GM18909 (cell line): ENCODE data around the gene SSTR3.
A peak's percentile ranks its signal among the peaks of the same experiment; 100 is the strongest.
"Not testable (repeated sequence)": the region's sequence is repeated elsewhere in the genome, so short reads cannot be mapped to it uniquely, and the experiment has no call there.

Experiments
- ATAC-seq: cut with Tn5 transposase; IDR thresholded peaks from one replicate; pipeline ENCODE4 v1.9.1; 2021; ENCODE audit warnings: mild to moderate bottlenecking; ENCODE audit not compliant: unreplicated experiment, poor library complexity

The SSTR3 gene

DNA sequence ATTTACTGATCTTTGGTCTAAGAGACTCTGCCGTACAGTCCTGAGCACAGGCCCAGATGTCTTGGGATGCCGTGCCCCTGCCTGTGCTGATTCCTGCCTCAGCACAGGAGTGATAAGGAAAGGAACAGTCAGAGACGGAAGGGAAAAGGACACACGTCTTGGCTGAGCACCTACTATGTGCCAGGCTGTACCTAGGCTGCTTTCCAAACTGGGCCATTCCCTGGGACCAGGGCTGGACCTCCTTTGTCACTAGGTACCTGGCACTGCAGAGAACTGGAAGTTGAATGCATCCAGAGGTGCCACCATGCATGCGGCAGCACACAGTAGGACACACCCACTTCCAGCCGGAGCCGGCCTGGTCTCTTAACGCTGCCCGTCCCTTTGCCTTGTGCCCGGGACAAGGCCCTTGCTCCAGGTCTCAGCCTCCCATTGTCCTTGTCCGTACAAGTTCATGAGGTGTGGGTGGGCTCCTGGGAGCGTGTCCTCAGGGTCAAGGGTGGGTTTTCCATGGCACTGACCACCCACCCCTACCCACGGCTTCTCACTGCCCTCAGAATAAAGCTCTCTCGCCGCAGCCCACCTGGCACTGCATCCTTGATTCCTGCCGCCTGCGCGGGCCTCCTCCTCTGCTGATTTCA is 1.1 kb upstream of the SSTR3 start:
- no peak for ATAC-seq

DNA sequence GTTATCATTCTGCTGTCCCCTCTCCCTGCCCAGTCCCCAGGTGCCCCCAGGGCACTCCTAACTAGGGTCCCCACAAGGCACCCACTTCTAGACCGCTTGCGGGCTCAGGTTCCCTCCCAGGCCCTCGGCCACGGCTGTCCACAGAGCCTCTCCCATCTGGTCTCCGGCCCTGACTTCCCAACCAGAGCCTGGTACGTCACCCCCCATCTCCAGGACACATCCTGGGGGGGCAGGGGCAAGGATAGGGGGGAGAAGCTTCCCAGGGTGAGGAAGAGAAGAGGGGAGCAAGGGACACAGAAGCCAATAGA is 457 bp downstream of the SSTR3 start:
- ATAC-seq: no peak

DNA sequence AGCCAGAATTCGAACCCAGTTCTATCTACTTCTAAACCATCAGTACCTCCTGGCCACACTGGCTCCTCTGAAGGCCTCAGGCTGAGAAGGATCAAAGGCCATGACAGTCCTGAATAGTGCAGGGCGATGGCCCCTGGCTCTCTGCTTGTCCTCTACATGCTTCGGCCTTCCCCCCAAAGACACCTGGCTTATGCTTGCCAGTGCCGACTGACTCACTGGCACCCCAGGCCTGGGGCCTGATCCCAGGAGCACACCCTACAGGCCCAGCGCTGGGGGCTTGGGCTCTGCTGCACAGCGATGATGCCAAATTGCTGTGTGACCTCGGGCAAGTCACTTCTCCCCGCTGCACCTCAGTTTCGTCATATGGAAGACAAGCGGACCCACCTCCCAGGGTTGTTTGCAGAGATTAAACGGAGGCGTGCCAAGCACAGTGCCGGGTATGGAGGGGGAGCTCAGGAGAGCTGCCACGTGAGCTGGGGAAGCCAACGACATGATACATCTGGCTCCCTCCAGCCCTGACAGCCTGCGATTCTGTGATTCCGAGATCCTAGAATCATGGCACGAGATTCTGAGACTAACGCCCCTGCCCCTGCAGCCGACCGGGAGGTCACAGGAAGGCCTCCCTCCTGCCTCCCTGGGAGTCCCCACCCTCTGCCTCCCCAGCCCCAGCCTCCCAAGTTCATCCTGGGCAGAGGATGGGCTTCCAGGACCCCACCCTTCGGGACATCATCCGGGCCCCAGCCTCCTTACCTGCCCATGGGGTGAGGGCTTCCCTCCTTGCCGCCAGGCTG is 1.0 kb downstream of the SSTR3 start:
- no peak for ATAC-seq

DNA sequence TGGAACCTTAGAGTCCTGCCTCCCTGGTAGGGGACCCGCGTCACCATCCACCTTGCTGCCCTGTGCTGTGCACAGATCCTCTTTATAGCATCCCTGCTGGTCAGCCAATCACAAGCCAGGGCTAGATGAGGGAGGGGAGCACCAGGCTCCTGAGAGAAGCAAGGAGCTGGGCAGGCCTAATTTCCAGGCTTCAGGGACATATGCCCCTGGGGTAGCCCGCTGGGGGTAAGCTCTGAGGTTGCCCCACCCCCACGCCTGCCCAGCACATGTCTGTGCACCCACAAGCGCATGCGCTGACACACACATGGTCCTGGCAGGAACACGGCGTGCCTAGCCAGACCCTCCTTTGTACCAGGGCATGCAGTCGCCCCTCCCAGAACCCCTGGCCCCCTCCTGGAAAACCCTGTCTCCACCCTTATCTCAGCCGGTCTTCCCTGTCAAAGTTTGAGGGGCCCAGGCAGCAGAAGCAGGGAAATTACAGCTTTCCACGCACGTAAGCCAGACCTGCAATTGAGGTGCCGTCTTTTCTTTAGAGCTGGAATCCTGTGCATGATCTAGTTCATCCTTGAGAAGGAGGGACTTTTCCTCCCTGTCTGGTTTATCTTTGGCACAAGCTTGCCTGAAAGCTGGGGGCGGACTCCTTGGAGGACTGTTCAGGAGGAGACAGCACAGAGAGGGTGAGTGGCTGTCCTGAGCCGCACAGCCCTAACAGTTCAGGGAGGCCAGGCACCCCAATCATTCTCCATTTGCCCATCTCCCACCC is 2.1 kb downstream of the SSTR3 start:
- ATAC-seq: no peak

DNA sequence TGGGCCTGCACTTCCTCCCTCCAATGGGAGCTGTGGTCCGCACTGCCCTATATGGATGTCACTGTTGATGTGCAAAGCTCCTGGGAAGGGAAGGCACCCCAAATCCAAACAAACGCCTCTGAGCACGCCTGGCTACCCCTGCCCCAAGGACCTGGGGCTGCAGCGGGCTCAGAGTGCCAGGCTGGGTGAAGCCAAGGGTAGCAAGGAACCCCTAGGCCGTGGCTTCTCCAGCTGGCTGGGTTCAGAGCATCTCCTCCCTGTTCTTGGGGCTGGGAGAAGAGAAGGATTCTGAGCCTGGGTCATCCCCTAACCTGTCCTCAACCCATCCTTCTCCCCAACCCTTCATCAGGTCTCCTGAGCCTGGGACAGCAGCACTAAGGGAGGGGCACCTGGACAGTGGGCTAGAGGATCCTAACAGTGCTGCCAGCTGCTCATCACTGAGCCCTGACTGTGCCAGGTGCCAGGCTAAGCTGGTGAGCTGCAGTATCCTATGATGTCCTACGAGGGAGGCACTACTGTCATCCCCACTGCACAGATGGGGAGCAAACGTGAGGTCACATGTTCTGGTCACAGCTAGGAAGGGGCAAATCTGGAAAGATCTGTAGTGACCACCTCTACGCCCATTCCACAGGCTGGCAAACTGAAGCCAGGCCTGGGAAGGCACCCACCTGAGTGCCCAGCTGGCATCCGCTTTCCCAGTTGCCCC is 3.0 kb downstream of the SSTR3 start:
- ATAC-seq: no peak

DNA sequence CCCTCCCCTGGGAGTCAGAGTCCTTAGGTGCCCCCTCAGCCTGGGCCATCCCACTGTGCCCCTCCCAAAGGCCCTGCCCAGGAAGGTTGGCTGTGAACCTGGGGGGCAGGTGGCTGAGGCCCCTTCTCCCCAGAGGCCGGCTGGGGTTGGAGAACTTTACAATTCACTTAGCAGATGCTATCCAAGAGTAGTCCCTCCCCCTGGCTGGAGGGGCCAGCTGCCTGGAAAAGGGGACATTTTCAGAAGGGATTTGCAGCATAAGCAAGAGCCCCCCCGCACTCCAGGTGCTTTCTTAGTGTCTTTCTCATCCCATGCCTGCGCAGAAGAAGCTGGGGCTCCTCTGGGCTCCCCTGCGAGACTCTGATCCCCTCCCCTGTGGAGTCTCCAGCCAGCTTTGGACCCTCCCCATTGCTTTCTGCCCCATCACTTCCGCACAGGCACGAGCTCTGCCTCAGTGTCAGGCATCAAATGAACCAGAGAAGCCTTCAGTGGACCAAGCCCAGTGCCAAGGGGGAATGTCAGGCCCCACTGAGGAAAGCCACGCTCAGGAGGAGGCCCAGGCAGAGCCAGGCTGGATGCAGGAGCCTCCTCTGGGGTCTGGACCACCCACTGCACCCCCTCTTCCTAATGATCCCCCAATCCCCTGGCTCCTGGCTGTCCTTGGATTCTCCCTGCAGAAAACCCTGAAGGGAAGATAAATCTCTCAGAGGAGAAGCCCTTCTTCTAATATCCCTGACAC is 3.7 kb downstream of the SSTR3 start:
- no peak for ATAC-seq

DNA sequence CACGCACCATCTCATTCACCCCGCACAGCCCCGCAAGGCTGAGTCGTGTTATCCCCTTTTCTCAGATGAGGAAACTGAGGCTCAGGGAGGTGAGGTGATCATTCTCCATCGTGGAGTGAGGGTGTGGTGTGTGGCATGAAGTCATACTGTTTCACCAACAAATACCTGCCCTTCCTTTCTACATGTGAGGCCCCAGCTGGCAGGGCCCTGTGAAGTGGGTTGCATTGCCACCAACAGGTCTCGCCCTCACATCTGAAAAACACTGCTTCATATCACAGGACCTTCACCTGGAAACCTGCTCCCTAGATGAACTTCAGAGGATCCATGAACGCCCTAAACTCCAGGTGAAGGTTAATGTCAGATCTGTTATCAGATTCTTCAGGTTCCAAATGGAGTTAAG is 4.3 kb downstream of the SSTR3 start:
- ATAC-seq: no peak

DNA sequence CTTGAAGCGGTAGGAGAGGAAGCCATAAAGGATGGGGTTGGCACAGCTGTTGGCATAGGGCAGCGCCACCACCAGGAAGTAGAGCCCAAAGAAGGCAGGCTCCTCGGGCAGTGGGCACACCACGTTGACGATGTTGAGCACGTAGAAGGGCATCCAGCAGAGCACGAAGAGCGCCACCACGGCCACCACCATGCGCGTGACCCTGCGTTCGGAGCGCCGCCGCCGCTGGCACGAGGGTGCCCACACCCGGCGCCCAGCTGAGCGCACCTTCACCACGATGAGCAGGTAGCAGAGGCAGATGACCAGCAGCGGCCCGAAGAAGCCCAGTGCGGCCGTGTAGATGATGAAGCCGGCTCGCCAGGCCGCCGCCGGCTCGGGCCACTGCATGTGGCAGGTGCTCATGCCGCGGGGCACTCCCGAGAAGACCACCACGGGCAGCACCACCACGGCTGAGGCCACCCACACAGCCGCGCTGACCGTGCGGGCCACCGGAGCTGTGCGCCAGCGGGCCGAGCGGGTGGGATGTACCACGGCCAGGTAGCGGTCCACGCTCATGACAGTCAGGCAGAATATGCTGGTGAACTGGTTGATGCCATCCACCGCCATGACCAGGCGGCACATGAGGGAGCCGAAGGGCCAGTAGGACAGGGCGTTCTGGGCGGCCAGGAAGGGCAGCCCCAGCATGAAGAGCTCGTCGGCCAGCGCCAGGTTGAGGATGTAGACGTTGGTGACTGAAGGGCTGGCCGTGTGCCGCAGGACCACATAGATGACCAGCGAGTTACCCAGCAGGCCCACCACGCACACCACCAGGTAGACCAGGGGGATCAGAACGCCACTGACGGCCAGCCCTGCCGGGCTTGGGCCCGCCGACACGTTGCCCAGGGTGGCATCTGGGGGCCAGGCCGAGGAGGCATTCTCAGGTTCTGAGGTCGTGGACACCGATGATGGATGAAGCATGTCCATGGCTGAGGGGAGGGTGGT is 5.1 kb downstream of the SSTR3 start:
- no peak for ATAC-seq

DNA sequence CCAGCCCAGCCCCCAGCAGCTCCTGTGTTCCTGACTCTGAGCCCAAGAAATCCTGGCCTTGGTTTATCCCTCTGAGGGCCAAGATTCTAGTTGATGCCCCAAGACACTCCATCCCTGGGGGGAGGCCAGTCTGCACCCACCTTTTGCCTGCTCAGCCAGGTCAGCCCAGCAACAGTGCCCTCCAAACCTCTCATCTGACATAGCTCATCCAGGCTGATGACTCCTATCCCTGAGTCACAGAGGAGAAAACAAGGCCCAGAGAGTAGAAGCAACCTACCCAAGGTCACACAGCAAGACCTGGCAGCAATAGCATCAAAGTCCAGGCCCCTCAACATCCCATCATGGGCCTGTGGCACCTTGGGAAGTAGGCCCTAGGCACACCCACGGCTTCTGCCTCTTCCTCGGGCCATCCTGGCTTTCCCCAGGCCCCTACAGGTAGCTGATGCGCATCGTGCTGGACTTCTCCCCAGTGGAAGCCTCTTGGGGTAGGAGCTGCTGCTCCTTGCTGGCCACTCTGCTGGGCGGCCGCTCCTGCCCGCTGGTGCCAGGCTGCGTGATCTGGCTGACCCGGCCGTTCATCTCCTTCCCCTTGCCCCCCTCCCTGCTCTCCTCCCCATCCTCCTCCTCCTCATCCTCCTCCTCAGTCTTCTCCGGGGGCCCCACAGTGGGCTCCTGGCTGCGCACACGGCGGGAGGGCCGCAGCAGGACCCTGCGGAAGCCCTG is 6.0 kb downstream of the SSTR3 start:
- ATAC-seq: no peak

DNA sequence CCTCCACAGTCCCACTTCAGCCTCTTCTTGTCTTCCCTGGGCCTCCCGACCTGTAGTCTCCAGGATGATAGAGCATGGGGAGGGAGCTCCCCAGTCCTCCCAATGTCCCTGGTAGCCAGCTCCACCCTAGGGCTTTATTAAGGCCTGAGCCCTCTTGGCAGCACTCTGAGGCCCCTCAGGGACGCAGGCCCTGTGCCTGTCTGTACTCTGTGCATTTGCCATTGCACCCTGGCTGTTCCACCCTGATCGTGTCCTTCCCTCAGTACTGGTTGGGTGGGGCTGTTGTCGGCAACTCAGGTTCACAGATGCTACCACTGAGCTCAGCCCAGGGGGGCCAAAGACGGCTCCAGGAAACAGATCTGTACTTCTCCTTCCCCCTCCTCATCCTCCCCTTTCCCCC is 7.2 kb downstream of the SSTR3 start:
- no peak for ATAC-seq

DNA sequence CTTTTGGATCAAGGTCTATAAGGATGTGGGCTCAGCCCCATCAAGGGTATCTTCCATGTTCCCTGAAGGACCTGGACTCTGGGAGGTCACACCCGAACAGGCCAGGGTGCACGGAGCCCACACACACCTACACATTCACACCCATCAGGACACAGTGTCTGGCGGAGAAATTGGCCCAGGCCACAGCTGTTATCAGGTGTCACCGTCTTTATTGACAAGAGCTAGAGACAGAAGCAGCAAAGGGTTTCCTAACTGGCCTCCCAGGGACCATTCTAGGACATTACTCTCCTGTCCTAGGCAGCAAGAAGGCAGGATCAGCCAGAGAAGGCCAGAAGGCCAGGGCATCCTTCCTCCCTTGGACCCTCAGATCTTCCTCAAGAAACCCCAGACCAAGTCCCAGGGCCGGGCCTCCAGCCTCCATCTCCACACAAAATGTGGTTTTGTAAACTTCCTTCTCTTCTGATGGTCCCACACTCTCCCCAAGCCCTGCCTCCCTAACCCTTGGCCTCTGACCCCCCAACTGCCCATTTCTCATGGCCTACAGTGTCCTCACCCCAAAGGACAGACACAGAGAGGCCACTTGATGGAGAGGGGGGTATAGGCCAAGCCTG is 8.1 kb downstream of the SSTR3 start:
- no peak for ATAC-seq

DNA sequence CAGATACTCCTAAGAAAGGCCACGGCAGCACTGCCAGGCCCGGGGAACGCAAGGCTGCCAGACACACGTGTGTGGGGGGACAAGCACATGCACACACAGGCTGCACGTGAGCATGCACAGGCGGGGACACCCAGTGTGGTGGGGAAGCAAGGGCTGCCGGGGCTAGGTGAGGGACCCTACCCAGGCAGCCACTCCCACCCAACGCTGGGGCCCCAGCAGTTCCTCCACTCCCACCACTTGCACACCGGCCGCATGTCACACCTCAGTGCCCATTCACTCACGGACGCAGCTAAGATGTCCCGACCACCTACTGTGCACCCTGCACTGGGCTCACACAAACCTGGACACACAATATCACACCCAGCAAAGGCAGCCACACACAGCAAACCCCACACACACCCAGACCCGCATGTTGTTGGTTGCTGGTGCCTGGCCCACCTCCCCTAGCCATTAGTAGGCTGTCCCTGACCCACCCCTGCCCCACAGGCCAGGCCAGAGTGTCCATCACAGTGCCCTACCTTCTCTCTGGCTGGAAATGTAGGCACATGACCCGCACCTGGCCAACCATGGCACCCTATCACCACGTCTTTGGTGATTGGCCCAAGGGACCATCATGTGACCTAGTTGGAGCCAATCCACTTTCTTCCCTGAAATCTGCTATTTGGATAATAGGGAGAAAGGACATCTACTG is 8.8 kb downstream of the SSTR3 start:
- ATAC-seq: no peak

DNA sequence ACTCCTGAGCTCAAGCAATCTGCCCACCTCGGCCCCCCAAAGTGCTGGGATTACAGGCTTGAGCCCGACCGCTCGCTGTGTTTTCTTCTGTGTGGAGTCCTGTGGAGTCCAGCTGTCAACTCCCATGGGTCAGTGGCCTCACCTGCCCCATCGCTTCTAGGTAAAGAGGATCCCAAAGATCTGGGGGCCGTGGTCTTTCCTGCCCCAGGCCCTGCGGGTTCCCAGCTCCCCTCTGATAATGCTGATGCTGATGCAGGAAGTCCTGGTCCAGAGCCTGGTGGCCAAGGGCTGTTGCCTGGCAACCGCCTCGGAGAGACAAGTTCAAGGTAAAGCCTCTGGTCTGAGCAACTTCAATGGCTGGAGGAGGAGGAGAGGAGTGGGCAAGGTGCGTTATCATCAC is 9.6 kb downstream of the SSTR3 start:
- no peak for ATAC-seq

DNA sequence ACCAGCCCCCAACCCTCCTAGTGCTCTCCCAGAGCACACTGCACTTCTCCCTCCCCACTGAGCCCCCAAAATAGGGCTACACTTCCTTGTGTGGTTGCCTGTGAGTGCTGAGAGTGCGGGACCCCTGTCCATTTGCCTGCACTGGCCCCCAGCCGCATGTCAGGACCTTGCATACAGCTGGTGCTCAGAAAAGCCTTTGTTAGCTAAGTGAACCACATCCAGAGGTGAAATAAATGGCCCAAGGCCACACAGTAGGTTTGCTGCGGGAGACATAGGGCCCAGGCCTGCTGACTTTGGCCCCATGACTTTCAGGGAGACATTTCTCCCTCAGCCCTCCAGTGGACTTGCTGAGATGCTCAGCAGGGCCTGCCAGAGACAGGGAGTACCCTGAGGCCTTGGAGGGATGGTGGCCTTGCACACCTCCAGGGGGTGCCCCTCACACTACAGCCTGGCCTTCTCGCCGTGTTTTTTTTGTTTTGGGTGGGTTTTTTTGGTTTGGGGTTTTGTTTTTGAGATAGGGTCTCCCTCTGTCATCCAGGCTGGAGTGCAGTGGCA is 10.2 kb downstream of the SSTR3 start:
- ATAC-seq: no peak

DNA sequence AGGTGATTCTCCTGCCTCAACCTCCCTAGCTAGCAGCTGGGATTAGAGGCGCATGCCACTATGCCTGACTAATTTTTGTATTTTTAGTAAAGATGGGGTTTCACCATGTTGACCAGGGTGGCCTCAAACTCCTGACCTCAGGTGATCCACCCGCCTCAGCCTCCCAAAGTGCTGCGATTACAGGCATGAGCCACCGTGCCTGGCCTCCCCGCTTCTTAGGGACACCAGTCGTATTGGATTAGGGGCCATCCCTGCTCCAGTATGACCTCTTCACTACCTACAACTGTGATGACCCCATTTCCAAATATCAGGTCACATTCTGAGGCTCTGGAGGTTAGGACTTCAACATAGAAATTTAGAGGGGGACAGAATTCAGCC is 10.8 kb downstream of the SSTR3 start:
- not testable (repeated sequence) for ATAC-seq

DNA sequence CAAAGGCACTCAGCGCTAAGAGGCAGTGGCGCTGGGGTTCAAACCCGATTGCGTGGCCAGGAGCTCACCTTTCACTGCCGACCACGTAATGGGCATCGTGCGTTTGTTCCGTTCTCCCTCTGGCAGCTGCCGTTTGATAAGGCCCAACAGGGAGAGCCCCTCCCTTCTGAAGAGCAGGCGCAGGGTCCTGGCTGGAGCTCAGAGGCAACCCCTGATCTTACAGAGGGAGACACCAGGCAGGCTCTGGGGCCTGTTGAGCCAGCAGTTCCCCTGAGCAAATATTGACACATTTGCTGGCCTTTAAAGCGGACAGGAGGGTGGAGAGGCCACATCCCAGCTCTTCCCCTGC is 12.5 kb downstream of the SSTR3 start:
- no peak for ATAC-seq

DNA sequence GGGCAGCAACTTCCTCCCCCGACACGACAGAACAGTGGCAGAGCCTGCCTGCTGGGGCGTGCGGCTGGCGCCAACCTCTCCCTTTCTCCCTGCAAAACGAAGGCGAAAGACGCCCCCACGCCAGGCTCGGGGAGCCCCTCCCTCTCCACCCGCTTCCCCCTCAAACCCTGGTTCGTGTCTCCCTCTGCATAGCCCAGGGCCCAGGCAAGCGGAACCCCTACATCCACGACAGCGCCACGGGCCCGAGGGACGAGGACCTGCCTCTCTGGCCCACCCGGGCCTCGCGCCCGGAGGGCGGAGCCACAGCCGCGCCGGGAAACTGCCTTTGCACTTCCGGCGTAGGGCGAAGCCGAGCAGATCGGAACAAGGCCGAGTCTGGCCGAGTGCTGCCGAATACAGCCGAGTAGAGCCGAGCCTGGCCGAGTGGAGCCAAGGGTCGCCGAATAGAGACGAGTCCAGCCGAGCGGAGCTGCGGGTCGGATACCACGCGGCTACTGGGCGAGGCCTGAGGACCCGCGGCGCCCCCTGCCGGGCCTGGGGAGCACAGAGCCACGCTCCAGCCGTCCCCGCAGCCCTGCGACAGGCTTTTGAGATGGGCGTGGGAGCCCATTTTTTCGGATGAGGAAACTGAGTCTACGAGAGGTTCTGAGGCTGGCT is 13.0 kb downstream of the SSTR3 start:
- ATAC-seq: peak; percentile 90
